ENCODE results near the gene PACRG. TPM values are rescaled to one million over a fixed set of nuclear protein-coding genes. Genes with fewer than 3 reads are reported as not detected.

The PACRG gene
- polyA plus RNA-seq, 3 donors, result not detected

GRCh38 chr6:163250116-163250515 lies 522.3 kb downstream of the PACRG start:
- H3K4me1 ChIP-seq (ENCODE audit: control insufficient read depth in 1 of 2, insufficient read depth in 2 of 2, low read length in 2 of 2), result peaks cover 11 to 13% of the 10 kb centered on the region in 2 donors
- H3K4me3 Mint-ChIP-seq, result peak overlapping the region; percentile 48 to 74
- peak overlapping the region in 2 of 3 experiments; percentile 26 to 48 for H3K4me3 ChIP-seq (replicated peaks in 1 of 3; ENCODE audit: low read depth in 2 of 3, low read length in 3 of 3)
- no peak for TF ChIP-seq CTCF (IDR thresholded peaks at IDR 0.05)
- H3K27me3 Mint-ChIP-seq (ENCODE audit: low read depth in 3 of 3), result peaks cover 0 to 6% (median 4%) of the 10 kb centered on the region in 3 donors
- no peaks in the 10 kb centered on the region for H3K79me2 ChIP-seq (ENCODE audit: insufficient read depth, low read length)
- H2AFZ ChIP-seq (ENCODE audit: insufficient read depth, low read depth, low read length, poor library complexity, severe bottlenecking), result peak overlapping the region; percentile 66
- H3K4me1 Mint-ChIP-seq, result peaks cover 18% of the 10 kb centered on the region
- no peaks in the 10 kb centered on the region for H3K9me3 ChIP-seq (replicated peaks in 1 of 2; ENCODE audit: control insufficient read depth in 1 of 2, insufficient read depth in 1 of 2, low read length in 2 of 2)
- WGBS (ENCODE audit: insufficient coverage), result 0% methylated on average over 1 of the region's 4 CpGs
- H3K36me3 Mint-ChIP-seq, result no peaks in the 10 kb centered on the region
- no peaks in the 10 kb centered on the region for H3K36me3 ChIP-seq (replicated peaks in 1 of 2; ENCODE audit: control insufficient read depth in 1 of 2, insufficient read depth in 2 of 2, low read length in 2 of 2)
- peak; percentile 18 to 41 (median 28) for DNase-seq
- H3K9ac ChIP-seq (ENCODE audit: insufficient read depth, low read length, poor library complexity, severe bottlenecking), result no peak overlapping the region
- no peaks in the 10 kb centered on the region for H3K27me3 ChIP-seq (ENCODE audit: control insufficient read depth in 2 of 2, insufficient read depth in 2 of 2, low read length in 2 of 2)
- H3K4me2 ChIP-seq (replicated peaks; ENCODE audit: extremely low read depth, low read length, poor library complexity, severe bottlenecking), result peak overlapping the region; percentile 61
- H3K27ac Mint-ChIP-seq, result peak overlapping the region in 4 of 7 donors; percentile 28 to 81 (median 54)
- no peaks in the 10 kb centered on the region for H4K20me1 ChIP-seq (ENCODE audit: insufficient read depth, low read length)
- intact Hi-C loops (cut with micrococcal nuclease), result no loop called here
- H3K9me3 Mint-ChIP-seq, result peaks cover 0 to 2% (median 0%) of the 10 kb centered on the region in 7 donors
- peak overlapping the region in 1 of 2 donors; percentile 17 for H3K27ac ChIP-seq (ENCODE audit: low read depth in 1 of 2, low read length in 2 of 2)

GRCh38 chr6:163252061-163252591 lies 524.4 kb downstream of the PACRG start:
- no peak for DNase-seq
- peaks cover 0 to 2% (median 2%) of the 10 kb centered on the region in 3 donors for H3K27me3 Mint-ChIP-seq (ENCODE audit: low read depth in 3 of 3)
- H3K79me2 ChIP-seq (ENCODE audit: insufficient read depth, low read length), result no peaks in the 10 kb centered on the region
- peaks cover 11 to 13% of the 10 kb centered on the region in 2 donors for H3K4me1 ChIP-seq (ENCODE audit: control insufficient read depth in 1 of 2, insufficient read depth in 2 of 2, low read length in 2 of 2)
- no peak overlapping the region for H3K9ac ChIP-seq (ENCODE audit: insufficient read depth, low read length, poor library complexity, severe bottlenecking)
- intact Hi-C loops (cut with micrococcal nuclease), result no loop called here
- no peak overlapping the region for H2AFZ ChIP-seq (ENCODE audit: insufficient read depth, low read depth, low read length, poor library complexity, severe bottlenecking)
- peak overlapping the region in 1 of 2 donors; percentile 43 for H3K4me3 Mint-ChIP-seq
- no peak overlapping the region for H3K4me2 ChIP-seq (replicated peaks; ENCODE audit: extremely low read depth, low read length, poor library complexity, severe bottlenecking)
- 77% methylated on average over 25 of the region's 27 CpGs for WGBS (ENCODE audit: insufficient coverage)
- no peaks in the 10 kb centered on the region for H3K36me3 Mint-ChIP-seq
- peak overlapping the region in 2 of 7 donors; percentile 11 to 54 for H3K27ac Mint-ChIP-seq
- no peaks in the 10 kb centered on the region for H4K20me1 ChIP-seq (ENCODE audit: insufficient read depth, low read length)
- H3K4me3 ChIP-seq (replicated peaks in 1 of 3; ENCODE audit: low read depth in 2 of 3, low read length in 3 of 3), result no peak overlapping the region
- H3K27ac ChIP-seq (ENCODE audit: low read depth in 1 of 2, low read length in 2 of 2), result no peak overlapping the region
- H3K36me3 ChIP-seq (replicated peaks in 1 of 2; ENCODE audit: control insufficient read depth in 1 of 2, insufficient read depth in 2 of 2, low read length in 2 of 2), result no peaks in the 10 kb centered on the region
- H3K9me3 Mint-ChIP-seq, result peaks cover 0 to 2% (median 0%) of the 10 kb centered on the region in 7 donors
- no peak for TF ChIP-seq CTCF (IDR thresholded peaks at IDR 0.05)
- no peaks in the 10 kb centered on the region for H3K9me3 ChIP-seq (replicated peaks in 1 of 2; ENCODE audit: control insufficient read depth in 1 of 2, insufficient read depth in 1 of 2, low read length in 2 of 2)
- H3K27me3 ChIP-seq (ENCODE audit: control insufficient read depth in 2 of 2, insufficient read depth in 2 of 2, low read length in 2 of 2), result no peaks in the 10 kb centered on the region
- H3K4me1 Mint-ChIP-seq, result peaks cover 18% of the 10 kb centered on the region
